ENCODE results near the gene RGMA. TPM values are rescaled to one million over a fixed set of nuclear protein-coding genes. Genes with fewer than 3 reads are reported as not detected.

Gene RGMA
- total RNA-seq, 1 experiment from 2014 or later = not detected

GRCh38 chr15:93093765-93094164 is 4.8 kb upstream of the RGMA start:
- no peak for DNase-seq (ENCODE audit: low read depth)

GRCh38 chr15:93091465-93091864 is 2.5 kb upstream of the RGMA start:
- DNase-seq (ENCODE audit: low read depth) = no peak

GRCh38 chr15:93089727-93090305 is 805 bp upstream of the RGMA start:
- DNase-seq (ENCODE audit: low read depth) = no peak

- peak; percentile 48 for DNase-seq (ENCODE audit: low read depth)
Observed at GRCh38 chr15:93088200-93088980, 621 bp downstream of the RGMA start.

GRCh38 chr15:93087825-93088199 is 1.2 kb downstream of the RGMA start:
- peak; percentile 75 for DNase-seq (ENCODE audit: low read depth)

- DNase-seq (ENCODE audit: low read depth) = no peak
Observed at GRCh38 chr15:93086791-93087190, 2.2 kb downstream of the RGMA start.

GRCh38 chr15:93085692-93086091 is 3.3 kb downstream of the RGMA start:
- DNase-seq (ENCODE audit: low read depth) = no peak

- no peak for DNase-seq (ENCODE audit: low read depth)
Observed at GRCh38 chr15:93082861-93083260, 6.2 kb downstream of the RGMA start.

GRCh38 chr15:93081399-93081798 is 7.6 kb downstream of the RGMA start:
- no peak for DNase-seq (ENCODE audit: low read depth)

- DNase-seq (ENCODE audit: low read depth) = no peak
Observed at GRCh38 chr15:93080451-93080850, 8.6 kb downstream of the RGMA start.

GRCh38 chr15:93076875-93077274 is 12.1 kb downstream of the RGMA start:
- no peak for DNase-seq (ENCODE audit: low read depth)

- DNase-seq (ENCODE audit: low read depth) = no peak
Observed at GRCh38 chr15:93076217-93076616, 12.8 kb downstream of the RGMA start.

GRCh38 chr15:93074599-93074998 is 14.4 kb downstream of the RGMA start:
- DNase-seq (ENCODE audit: low read depth) = no peak

- DNase-seq (ENCODE audit: low read depth) = no peak
Observed at GRCh38 chr15:93073465-93073952, 15.5 kb downstream of the RGMA start.

GRCh38 chr15:93072411-93073394 is 16.3 kb downstream of the RGMA start:
- peak; percentile 75 for DNase-seq (ENCODE audit: low read depth)

GRCh38 chr15:93072011-93072410 is 17.0 kb downstream of the RGMA start:
- DNase-seq (ENCODE audit: low read depth) = no peak

- DNase-seq (ENCODE audit: low read depth) = no peak
Observed at GRCh38 chr15:93071469-93071936, 17.5 kb downstream of the RGMA start.

- DNase-seq (ENCODE audit: low read depth) = no peak
Observed at GRCh38 chr15:93070551-93071296, 18.3 kb downstream of the RGMA start.

GRCh38 chr15:93070132-93070531 is 18.9 kb downstream of the RGMA start:
- DNase-seq (ENCODE audit: low read depth) = no peak

GRCh38 chr15:93068581-93069199 is 20.3 kb downstream of the RGMA start:
- DNase-seq (ENCODE audit: low read depth) = no peak

GRCh38 chr15:93067649-93068085 is 21.3 kb downstream of the RGMA start:
- DNase-seq (ENCODE audit: low read depth) = no peak

All from Daoy (cell line).